NCI-H69 (cell line): ENCODE measurements around the gene H2BK1.

Experiments used
- DNase-seq: peaks from one replicate; lab custom pipeline; 2025; lab: John Stamatoyannopoulos, UW

The H2BK1 gene

GRCh38 chr7:151245360-151246101 lies 35.2 kb upstream of the H2BK1 start:
- peak; percentile 71 for DNase-seq

- peak; percentile 57 for DNase-seq
Observed at GRCh38 chr7:151244841-151245346, 34.6 kb upstream of the H2BK1 start.

- DNase-seq, result peak; percentile 50
Observed at GRCh38 chr7:151244196-151244840, 34.0 kb upstream of the H2BK1 start.

GRCh38 chr7:151243408-151244195 lies 33.3 kb upstream of the H2BK1 start:
- peak; percentile 61 for DNase-seq

DNA sequence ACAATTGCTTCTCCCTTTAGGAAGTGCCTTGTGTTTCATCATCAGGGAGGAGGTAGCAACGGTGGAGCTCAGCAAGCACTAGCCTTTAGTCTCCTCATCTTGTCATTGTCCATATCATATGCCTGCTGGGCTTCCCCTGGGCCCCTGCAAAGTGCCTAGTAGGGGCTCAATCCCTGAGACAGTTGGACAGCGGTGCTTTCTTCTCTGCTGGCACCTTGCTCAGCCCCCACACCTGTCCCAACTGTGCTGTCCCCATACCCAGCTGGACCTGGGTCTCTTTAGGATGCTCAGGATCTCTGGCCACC lies 32.7 kb upstream of the H2BK1 start:
- peak; percentile 24 for DNase-seq

DNA sequence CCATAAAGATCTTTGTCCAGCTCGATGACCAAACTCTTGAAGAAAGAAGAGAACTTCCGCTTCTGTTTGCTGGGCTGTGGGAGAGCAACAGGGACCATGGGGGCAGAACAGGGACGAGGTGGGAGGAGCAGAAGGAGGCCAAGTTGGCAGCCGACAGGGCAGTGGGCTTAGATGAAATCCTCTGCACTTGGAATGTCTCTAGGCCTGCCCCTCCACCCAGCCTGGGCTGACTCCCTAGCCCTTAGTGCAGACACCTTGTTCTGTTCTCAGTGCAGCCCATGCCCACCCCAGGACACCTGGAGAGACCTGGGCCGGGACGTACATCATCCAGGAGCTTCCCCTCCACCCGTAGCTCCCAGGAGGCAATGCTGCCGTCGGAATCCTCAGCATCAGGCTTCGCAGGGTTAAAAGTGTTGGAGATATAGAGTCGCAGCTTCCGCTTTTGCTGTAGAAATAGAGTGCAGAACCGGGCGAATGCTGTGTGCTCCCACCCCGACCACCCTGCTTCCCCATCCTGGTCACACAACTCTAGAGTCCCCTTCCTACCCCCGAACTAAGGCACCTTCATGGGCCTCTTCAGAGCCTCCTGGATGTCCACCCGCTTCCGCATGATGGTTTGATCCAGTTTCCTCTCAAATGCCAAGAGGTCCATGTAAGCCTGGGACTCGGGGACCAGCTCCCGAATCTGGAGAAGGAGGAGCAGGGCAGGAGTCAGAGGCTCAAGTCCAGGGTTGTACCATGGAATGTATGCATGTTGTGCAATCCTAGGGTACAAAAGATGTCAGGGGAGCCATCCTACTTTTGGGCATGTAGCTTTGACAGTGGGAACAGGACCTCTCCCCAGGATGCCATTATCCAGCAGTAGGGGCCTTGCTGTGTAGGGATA lies 32.1 kb upstream of the H2BK1 start:
- DNase-seq, result no peak

GRCh38 chr7:151241755-151242096 lies 31.4 kb upstream of the H2BK1 start:
- no peak for DNase-seq

DNA sequence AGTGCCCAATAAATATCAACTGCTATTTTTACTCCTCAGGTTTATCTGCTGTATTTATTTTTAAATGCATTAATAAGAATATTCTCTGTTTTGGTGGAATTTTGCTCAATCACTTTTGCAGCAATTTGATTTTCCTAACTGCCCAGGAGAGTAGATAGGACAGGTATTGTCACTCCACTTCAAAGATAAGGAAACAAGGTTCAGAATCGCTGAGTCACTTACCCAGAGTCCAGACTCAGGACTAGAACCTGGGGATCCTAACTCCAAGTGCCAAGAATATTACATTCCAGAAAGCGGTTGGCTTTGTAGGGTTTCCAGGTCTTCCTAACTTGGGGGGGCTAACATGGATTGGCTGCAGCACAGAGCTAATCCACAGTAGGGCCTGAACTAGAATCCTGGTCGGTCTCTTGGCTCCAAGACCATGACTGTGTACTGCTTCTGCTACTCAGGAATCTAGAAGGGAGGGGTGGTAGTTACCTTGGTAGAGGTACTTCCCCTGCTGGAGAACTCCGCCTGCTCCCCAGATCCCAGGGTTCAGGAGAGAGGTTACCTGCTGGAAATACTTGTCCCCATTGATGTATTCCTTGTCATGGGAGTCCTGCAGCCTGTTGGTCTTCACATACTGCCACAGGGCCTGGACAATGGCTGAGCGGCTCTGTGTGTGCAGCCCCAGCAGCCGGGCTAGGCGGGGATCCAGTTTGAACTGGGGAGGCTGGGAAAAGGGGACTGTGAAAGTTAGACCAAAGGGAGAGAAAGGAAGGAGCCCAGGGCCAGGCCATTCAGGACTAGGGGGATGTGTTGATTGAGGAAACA lies 30.9 kb upstream of the H2BK1 start:
- no peak for DNase-seq

DNA sequence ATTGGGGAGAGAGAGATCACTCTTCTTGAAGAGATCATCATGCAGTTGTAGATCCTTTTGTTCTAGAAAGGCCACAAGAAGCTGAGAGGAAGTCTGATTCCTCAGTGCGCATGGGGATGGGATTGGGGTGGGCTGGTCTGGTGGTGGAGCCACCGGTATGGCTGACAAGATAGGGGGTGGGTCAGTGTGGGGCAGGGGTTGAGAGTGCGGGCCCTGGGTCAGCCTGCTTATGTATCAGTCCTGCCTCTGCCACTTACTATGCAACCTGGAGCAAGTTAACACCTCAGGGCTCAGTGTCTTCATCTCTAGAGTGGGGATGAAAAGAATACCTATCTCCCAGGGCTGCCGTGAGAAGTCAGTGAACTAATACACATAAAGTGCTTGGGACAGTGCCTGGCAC lies 30.2 kb upstream of the H2BK1 start:
- no peak for DNase-seq

DNA sequence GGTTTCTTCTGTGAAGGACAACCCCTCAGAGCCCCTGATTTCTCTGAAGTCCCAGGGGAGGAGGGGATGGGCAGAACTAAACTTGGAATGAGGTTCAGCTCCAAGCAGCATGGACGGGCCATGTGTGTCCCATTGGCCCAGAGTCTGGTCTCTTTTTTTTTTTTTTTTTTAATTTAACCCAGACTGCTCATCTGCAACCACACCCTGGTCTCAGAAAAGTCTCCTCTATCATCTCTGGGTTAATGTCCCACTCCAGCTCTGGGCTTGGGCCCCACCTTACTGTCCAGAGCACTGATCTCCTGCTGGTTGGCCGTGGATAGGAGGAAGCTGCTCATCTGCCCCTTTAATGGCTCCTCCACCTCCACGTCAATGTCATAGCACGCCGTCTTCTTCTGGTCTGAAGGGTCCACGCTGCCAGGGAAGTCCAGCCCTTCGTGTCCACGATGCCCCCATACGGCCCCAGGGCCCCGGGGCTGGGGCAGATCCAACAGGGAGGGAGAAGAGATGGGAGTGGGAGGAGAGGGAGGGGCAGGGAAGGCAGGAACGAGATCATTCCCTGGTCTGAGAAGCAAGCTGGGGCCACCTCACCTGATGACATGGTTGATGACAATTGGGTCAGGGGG lies 29.7 kb upstream of the H2BK1 start:
- no peak for DNase-seq

- no peak for DNase-seq
Observed at GRCh38 chr7:151238924-151239836, 28.9 kb upstream of the H2BK1 start.

- no peak for DNase-seq
Observed at GRCh38 chr7:151238190-151238810, 28.0 kb upstream of the H2BK1 start.

GRCh38 chr7:151237244-151238189 lies 27.2 kb upstream of the H2BK1 start:
- DNase-seq, result no peak

- DNase-seq, result no peak
Observed at GRCh38 chr7:151236406-151236805, 26.1 kb upstream of the H2BK1 start.

DNA sequence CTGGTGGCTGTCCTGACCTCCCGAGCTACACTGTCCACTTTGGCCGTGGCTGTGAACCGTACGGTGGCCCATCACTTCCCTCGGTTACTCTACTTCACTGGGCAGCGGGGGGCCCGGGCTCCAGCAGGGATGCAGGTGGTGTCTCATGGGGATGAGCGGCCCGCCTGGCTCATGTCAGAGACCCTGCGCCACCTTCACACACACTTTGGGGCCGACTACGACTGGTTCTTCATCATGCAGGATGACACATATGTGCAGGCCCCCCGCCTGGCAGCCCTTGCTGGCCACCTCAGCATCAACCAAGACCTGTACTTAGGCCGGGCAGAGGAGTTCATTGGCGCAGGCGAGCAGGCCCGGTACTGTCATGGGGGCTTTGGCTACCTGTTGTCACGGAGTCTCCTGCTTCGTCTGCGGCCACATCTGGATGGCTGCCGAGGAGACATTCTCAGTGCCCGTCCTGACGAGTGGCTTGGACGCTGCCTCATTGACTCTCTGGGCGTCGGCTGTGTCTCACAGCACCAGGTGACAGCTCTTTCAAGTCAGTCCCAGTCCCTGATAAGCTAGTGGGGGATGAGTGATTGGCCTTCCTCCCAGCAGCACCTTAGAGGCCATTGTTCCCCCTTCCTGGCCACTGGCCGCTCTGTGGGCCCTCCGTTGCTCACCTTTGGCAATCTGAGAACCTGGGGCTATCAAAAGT lies 25.0 kb upstream of the H2BK1 start:
- DNase-seq, result no peak

GRCh38 chr7:151233804-151234203 lies 23.5 kb upstream of the H2BK1 start:
- no peak for DNase-seq

- peak; percentile 46 for DNase-seq
Observed at GRCh38 chr7:151232917-151233701, 22.8 kb upstream of the H2BK1 start.
